ENCODE measurements around the gene TTC9B.

DNA sequence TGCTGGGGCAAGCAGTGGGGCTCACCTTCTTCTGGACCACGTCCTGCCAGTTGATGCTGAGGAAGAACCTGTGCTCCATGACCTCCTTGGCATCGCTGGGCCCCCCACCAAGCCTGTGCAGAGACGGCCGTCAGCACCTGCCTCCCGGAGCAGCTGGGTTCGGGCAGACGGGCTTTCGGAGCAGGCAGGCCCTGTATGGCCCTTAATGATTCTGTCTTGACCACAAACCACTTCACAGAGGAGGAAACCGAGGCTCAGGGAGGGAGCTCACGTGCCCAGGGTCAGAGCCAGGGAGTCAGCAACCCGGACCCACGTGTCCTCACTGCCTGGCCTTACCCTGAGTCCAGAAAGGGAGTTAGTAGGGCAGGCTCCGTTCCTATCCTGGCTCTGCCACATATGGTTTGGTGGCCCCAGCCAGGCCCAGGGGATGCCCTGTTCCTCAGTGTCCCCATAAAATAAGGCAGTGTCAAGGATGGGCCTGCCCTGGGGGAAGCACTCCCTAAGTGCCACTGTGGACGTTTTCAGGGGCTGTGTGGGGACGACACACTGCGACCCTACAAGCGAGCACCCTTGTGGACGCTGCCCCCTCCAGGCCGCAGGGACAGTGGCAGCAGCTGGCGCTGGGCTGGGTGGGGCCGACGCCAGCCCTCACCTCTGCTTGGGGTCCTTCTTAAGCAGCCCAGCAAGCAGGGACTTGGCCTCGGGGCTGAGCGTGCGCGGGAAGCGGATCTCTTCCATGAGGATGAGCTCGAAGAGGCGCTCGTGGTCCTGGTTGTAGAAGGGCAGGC, 17.2 kb upstream of the TTC9B start:
- TF ChIP-seq POLR2A (IDR thresholded peaks at IDR 0.05; ENCODE audit: low read length) (no peak), GATA1 (IDR thresholded peaks at IDR 0.05; ENCODE audit: low read depth, low read length) (no peak)

All from erythroblast (primary cell).